Lung (tissue), 12 donors: ENCODE data around the gene ANKRD34B. TPM values are rescaled to one million over a fixed set of nuclear protein-coding genes. Genes with fewer than 3 reads are reported as not detected.

Experiments
- ATAC-seq: fragments of 200-7000 bp; cut with Tn5 transposase; one replicate; pipeline ENCODE4 v1.9.1; 2020; ENCODE audit warnings: moderate number of reproducible peaks; ENCODE audit not compliant: insufficient read depth, low FRiP score
- DNase-seq, 3 donors: peaks; one replicate each; pipeline ENCODE4 v3.0.0-alpha.2; 2013 to 2017
- H3K27ac ChIP-seq, 2 donors: one replicate each; pipeline ENCODE4 v1.5.1; 2013; ENCODE audit warnings: mild to moderate bottlenecking in 2 of 2, moderate library complexity in 2 of 2, control low read depth in 1 of 2, inconsistent platforms in 1 of 2, low read depth in 1 of 2, low read length in 1 of 2
- H3K27me3 ChIP-seq, 3 donors: one replicate each; pipeline ENCODE4 v1.5.1; 2013; ENCODE audit warnings: low read length in 2 of 3; ENCODE audit not compliant: control insufficient read depth in 3 of 3, insufficient read depth in 3 of 3
- H3K36me3 ChIP-seq, 4 donors: one replicate each; pipeline ENCODE4 v1.5.1; 2013; ENCODE audit warnings: low read length in 4 of 4, mild to moderate bottlenecking in 1 of 4, moderate library complexity in 1 of 4; ENCODE audit not compliant: control insufficient read depth in 4 of 4, insufficient read depth in 4 of 4
- H3K4me1 ChIP-seq, 5 donors: one replicate each; pipeline ENCODE4 v1.5.1; 2013; ENCODE audit warnings: low read length in 5 of 5, mild to moderate bottlenecking in 2 of 5, moderate library complexity in 1 of 5; ENCODE audit not compliant: control insufficient read depth in 5 of 5, insufficient read depth in 5 of 5
- H3K4me3 ChIP-seq: one replicate; pipeline ENCODE4 v1.5.1; 2013; ENCODE audit warnings: mild to moderate bottlenecking, control low read depth, moderate library complexity
- H3K9ac ChIP-seq, 2 donors: one replicate each; pipeline ENCODE4 v1.5.1; 2013; ENCODE audit warnings: low read length in 2 of 2, control low read depth in 1 of 2; ENCODE audit not compliant: insufficient read depth in 1 of 2
- H3K9me3 ChIP-seq, 4 donors: one replicate each; pipeline ENCODE4 v1.5.1; 2013; ENCODE audit warnings: low read length in 3 of 4, mild to moderate bottlenecking in 1 of 4, moderate library complexity in 1 of 4; ENCODE audit not compliant: control insufficient read depth in 4 of 4, insufficient read depth in 3 of 4
- WGBS, 2 donors: extraction: QIAGEN DNeasy Blood & Tissue Kit; methylation state at CpG; one replicate each; pipeline ENCODE4 v1.1.7; 2013; 5-methylcytosine and 5-hydroxymethylcytosine counted together
- polyA plus RNA-seq, 2 donors: library from polyadenylated mRNA; stranded (reverse); fragments of 200-250 nt; gene quantifications; one replicate each; pipeline ENCODE4 v1.2.1, GENCODE V29; 2013
- total RNA-seq, 2 donors: library from RNA; depleted of rRNA in 1 of 2; stranded (reverse); fragments of >200 nt in 1 of 2; gene quantifications; one replicate each; pipeline ENCODE4 v1.2.1, GENCODE V29; 2014 to 2021
- TF ChIP-seq, protein P1 (sequence below): IDR thresholded peaks from 2 replicates; pipeline ENCODE4 v1.5.1; 2012; ENCODE audit warnings: mild to moderate bottlenecking; ENCODE audit errors: control extremely low read depth, extremely low read depth
- donor health status: control.
- donor health status: control.
- donor health status: Bipolar disorder and iron deficiency.
- donor health status: healthy.
- donor health status: DM: yes; HTN: yes; CAD: no.

Gene ANKRD34B
- total and polyA plus RNA-seq, 4 donors: 0.13 to 0.34 TPM; not detected in 2

- no peak overlapping the region for H3K27ac ChIP-seq
- H3K36me3 ChIP-seq: no peaks in the 10 kb centered on the region
- peaks cover 0 to 3% (median 0%) of the 10 kb centered on the region in 3 donors for H3K27me3 ChIP-seq
- 89 to 93% methylated on average over 2 of the region's 2 CpGs for WGBS, 2 donors
- H3K9me3 ChIP-seq: no peaks in the 10 kb centered on the region
- DNase-seq (no peak), ATAC-seq (no peak)
- H3K4me3 ChIP-seq: no peak overlapping the region
- TF ChIP-seq, protein P1, sequence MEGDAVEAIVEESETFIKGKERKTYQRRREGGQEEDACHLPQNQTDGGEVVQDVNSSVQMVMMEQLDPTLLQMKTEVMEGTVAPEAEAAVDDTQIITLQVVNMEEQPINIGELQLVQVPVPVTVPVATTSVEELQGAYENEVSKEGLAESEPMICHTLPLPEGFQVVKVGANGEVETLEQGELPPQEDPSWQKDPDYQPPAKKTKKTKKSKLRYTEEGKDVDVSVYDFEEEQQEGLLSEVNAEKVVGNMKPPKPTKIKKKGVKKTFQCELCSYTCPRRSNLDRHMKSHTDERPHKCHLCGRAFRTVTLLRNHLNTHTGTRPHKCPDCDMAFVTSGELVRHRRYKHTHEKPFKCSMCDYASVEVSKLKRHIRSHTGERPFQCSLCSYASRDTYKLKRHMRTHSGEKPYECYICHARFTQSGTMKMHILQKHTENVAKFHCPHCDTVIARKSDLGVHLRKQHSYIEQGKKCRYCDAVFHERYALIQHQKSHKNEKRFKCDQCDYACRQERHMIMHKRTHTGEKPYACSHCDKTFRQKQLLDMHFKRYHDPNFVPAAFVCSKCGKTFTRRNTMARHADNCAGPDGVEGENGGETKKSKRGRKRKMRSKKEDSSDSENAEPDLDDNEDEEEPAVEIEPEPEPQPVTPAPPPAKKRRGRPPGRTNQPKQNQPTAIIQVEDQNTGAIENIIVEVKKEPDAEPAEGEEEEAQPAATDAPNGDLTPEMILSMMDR: no peak
- no peaks in the 10 kb centered on the region for H3K4me1 ChIP-seq
- H3K9ac ChIP-seq: no peak overlapping the region
Observed at GRCh38 chr5:80579050-80579449, 9.0 kb upstream of the ANKRD34B start.

DNA sequence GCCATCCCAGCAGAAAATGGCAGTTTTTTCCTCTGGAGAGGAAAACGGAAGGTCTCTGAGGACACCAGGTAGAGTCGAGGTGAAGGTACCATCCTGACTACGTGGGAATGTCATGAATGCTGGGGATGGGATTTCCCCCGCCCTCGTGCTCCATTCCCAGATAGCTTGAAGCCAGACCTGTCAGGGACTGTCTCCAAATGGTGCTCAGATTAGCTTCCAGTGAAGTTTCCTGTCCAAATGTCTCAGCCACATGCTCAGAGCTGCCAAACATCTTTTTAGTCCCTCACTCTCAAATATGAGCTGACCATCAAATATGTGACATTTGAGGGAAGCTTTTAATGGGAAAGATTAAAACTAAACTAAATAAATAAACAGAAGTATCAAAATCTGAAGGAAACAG is 7.6 kb upstream of the ANKRD34B start:
- TF ChIP-seq, protein P1: no peak
- Histone ChIP-seq H3K4me3 (no peak overlapping the region), H3K9ac (no peak overlapping the region), H3K27ac (no peak overlapping the region), H3K27me3 (peaks cover 0 to 8% (median 7%) of the 10 kb centered on the region in 3 donors), H3K4me1 (no peaks in the 10 kb centered on the region), H3K9me3 (peaks cover 0 to 4% (median 0%) of the 10 kb centered on the region in 4 donors), H3K36me3 (no peaks in the 10 kb centered on the region)
- DNase-seq: no peak
- WGBS, 2 donors: 47 to 49% methylated on average over 5 of the region's 5 CpGs
- ATAC-seq: no peak

DNA sequence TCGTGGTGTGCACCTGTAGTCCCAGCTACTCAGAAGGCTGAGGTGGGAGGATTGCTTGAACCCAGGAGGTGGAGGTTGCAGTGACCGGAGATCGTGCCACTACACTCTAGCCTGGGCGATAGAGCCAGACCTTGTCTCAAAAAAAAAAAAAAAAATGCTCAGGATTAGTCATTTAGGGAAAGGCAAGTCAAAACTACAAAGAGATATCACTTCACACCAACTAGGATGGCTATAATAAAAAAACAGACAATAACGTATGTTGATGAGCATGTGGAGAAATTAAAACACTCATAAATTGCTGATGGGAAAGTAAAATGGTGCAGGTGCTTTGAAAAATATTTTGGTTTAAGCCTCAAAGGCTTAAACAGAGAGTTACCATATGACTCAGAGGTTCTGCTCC is 6.3 kb upstream of the ANKRD34B start:
- H3K27ac ChIP-seq: no peak overlapping the region
- no peak for ATAC-seq
- no peak overlapping the region for H3K9ac ChIP-seq
- DNase-seq: no peak
- no peak overlapping the region for H3K4me3 ChIP-seq
- no peaks in the 10 kb centered on the region for H3K36me3 ChIP-seq
- peaks cover 0 to 4% (median 0%) of the 10 kb centered on the region in 4 donors for H3K9me3 ChIP-seq
- H3K27me3 ChIP-seq: peaks cover 4 to 21% (median 19%) of the 10 kb centered on the region in 3 donors
- WGBS, 2 donors: 90 to 97% methylated on average over 5 of the region's 5 CpGs
- TF ChIP-seq, protein P1: no peak
- H3K4me1 ChIP-seq: no peaks in the 10 kb centered on the region

DNA sequence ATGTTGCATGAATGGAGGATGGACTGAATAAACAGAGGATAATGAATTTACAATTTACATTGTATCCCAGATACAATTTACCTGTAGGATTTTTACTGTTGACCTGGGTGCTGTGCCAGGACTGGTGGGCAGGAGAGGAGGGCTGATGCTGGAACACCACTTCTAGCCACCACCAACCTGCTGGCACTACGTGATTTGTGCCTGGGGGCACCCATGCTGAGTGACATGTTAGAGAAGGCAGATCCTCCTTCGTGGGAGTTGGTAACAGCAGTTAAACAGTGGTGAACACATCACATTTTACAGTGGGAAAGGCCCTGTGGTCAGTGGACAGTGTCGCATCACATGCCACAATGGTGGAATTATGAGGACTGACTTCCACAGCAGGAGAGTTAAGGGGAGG is 3.0 kb upstream of the ANKRD34B start:
- Histone ChIP-seq H3K4me3 (no peak overlapping the region), H3K4me1 (peaks cover 0 to 13% (median 0%) of the 10 kb centered on the region in 5 donors), H3K27ac (no peak overlapping the region), H3K9me3 (peaks cover 0 to 8% (median 0%) of the 10 kb centered on the region in 4 donors), H3K9ac (no peak overlapping the region), H3K36me3 (no peaks in the 10 kb centered on the region), H3K27me3 (peaks cover 13 to 44% (median 38%) of the 10 kb centered on the region in 3 donors)
- ATAC-seq: no peak
- TF ChIP-seq, protein P1: no peak
- 79 to 90% methylated on average over 3 of the region's 3 CpGs for WGBS, 2 donors
- DNase-seq: no peak
